Endothelial cell of umbilical vein (primary cell): ENCODE measurements around the gene SNX3. TPM values are rescaled to one million over a fixed set of nuclear protein-coding genes. Genes with fewer than 3 reads are reported as not detected.

ENCODE experiments used
- BruUV-seq: library from RNA; stranded (reverse); fragments of 400-500 nt; replicated peaks from 2 replicates; lab custom pipeline; 2021; lab: Mats Ljungman, UMichigan
- CTCF ChIA-PET: fragments of 300-600, 350-600 bp; sonication (Branson Sonifier 250); formaldehyde crosslinking; loops from one replicate; lab custom pipeline; 2021; ENCODE audit warnings: antibody characterized with exemption, inconsistent platforms; lab: Charles Lee
- POLR2A ChIA-PET: fragments of 300-600, 350-600 bp; sonication (Branson Sonifier 250); formaldehyde crosslinking; loops from one replicate; lab custom pipeline; 2021; ENCODE audit warnings: antibody characterized with exemption, inconsistent platforms; lab: Charles Lee
- DNase-seq: peaks from one replicate; pipeline ENCODE4 v3.0.0-alpha.2; 2011; ENCODE audit warnings: low read depth, low spot score
- FAIRE-seq: peaks from 2 replicates; lab custom pipeline; 2011; peaks lifted over from hg19 to GRCh38; lab: Jason Lieb, UNC
- H2AFZ ChIP-seq: 2 replicates; pipeline ENCODE4 v1.6.0; 2012; ENCODE audit warnings: low read depth, low read length, control low read depth, inconsistent platforms
- H3K27ac ChIP-seq: 2 replicates; pipeline ENCODE4 v1.5.1; 2011; ENCODE audit warnings: low read depth, mild to moderate bottlenecking, control low read depth, low read length, moderate library complexity; ENCODE audit not compliant: insufficient read depth
- H3K27me3 ChIP-seq, 2 experiments: 2 replicates each; pipeline versions ENCODE4 v1.6.0 to v1.6.1; 2011; ENCODE audit warnings: low read length in 2 of 2, mixed read lengths in 1 of 2; ENCODE audit not compliant: control insufficient read depth in 2 of 2, insufficient read depth in 2 of 2
- H3K36me3 ChIP-seq, 2 experiments: 2 replicates in 1 of 2; 3 replicates in 1 of 2; pipeline ENCODE4 v1.5.1; 2011; ENCODE audit warnings: low read length in 2 of 2, mild to moderate bottlenecking in 1 of 2, moderate library complexity in 1 of 2; ENCODE audit not compliant: control insufficient read depth in 2 of 2, insufficient read depth in 2 of 2; ENCODE audit errors: extremely low read depth in 1 of 2
- H3K4me1 ChIP-seq: 3 replicates; pipeline ENCODE4 v1.5.1; 2011; ENCODE audit warnings: mild to moderate bottlenecking, low read length; ENCODE audit not compliant: control insufficient read depth, insufficient read depth; ENCODE audit errors: extremely low read depth
- H3K4me2 ChIP-seq: 2 replicates; pipeline ENCODE4 v1.6.1; 2011; ENCODE audit warnings: low read length, control low read depth, mixed read lengths; ENCODE audit not compliant: insufficient read depth
- H3K4me3 ChIP-seq, 3 experiments: fragments of 200-600 bp in 1 of 3; sonication (generic), shearing (Covaris generic) in 1 of 3; replicated peaks in 1 of 3; 2 replicates each; pipeline ENCODE4 v1.5.1; 2011 to 2016; ENCODE audit warnings: control low read depth in 3 of 3, low read length in 3 of 3, mild to moderate bottlenecking in 2 of 3, inconsistent platforms in 1 of 3, low read depth in 1 of 3, moderate library complexity in 1 of 3; ENCODE audit not compliant: insufficient read depth in 1 of 3
- H3K79me2 ChIP-seq: 2 replicates; pipeline ENCODE4 v1.6.0; 2012; ENCODE audit warnings: low read length, inconsistent platforms; ENCODE audit not compliant: control insufficient read depth, insufficient read depth
- H3K9ac ChIP-seq: replicated peaks from 2 replicates; pipeline ENCODE3; 2011; ENCODE audit warnings: low read length, control low read depth; ENCODE audit not compliant: insufficient read depth; ENCODE audit errors: extremely low read depth
- H3K9me1 ChIP-seq: replicated peaks from 3 replicates; pipeline ENCODE4 v1.6.0; 2011; ENCODE audit warnings: mild to moderate bottlenecking, low read length; ENCODE audit not compliant: control insufficient read depth, insufficient read depth; ENCODE audit errors: extremely low read depth
- H3K9me3 ChIP-seq: replicated peaks from 2 replicates; pipeline ENCODE4 v1.5.1; 2012; ENCODE audit warnings: low read length, inconsistent platforms; ENCODE audit not compliant: control insufficient read depth, insufficient read depth
- H4K20me1 ChIP-seq: replicated peaks from 2 replicates; pipeline ENCODE3; 2011; ENCODE audit warnings: mild to moderate bottlenecking, low read length; ENCODE audit not compliant: control insufficient read depth, insufficient read depth; ENCODE audit errors: extremely low read depth
- EZH2 ChIP-seq: IDR thresholded peaks from 2 replicates; pipeline ENCODE4 v1.6.1; 2012; ENCODE audit warnings: borderline replicate concordance, low read depth, mild to moderate bottlenecking, moderate library complexity, low read length, inconsistent platforms; ENCODE audit not compliant: severe bottlenecking
- FOS ChIP-seq: IDR thresholded peaks from 2 replicates; pipeline ENCODE4 v1.6.1; 2011; ENCODE audit warnings: mild to moderate bottlenecking, low read length, moderate library complexity, borderline replicate concordance; ENCODE audit not compliant: insufficient read depth
- GATA2 ChIP-seq: IDR thresholded peaks from 2 replicates; pipeline ENCODE4 v1.7.0; 2011; ENCODE audit warnings: low read depth, mild to moderate bottlenecking, moderate library complexity, mixed read lengths, low read length; ENCODE audit not compliant: insufficient read length, insufficient read depth
- JUN ChIP-seq: IDR thresholded peaks from 2 replicates; pipeline ENCODE4 v1.6.1; 2011; ENCODE audit warnings: borderline replicate concordance, low read depth; ENCODE audit not compliant: insufficient read length, insufficient read depth
- MYC ChIP-seq: IDR thresholded peaks from one replicate; pipeline ENCODE4 v1.6.1; 2011; ENCODE audit warnings: mild to moderate bottlenecking, low read depth, low read length
- POLR2A ChIP-seq: IDR thresholded peaks from 2 replicates; pipeline ENCODE4 v1.6.1; 2012; ENCODE audit warnings: low read depth, mild to moderate bottlenecking, control low read depth, low read length
- POLR2AphosphoS5 ChIP-seq: IDR thresholded peaks from 2 replicates; pipeline ENCODE4 v1.6.1; 2012; ENCODE audit warnings: low read depth, mild to moderate bottlenecking, control low read depth, low read length, moderate library complexity; ENCODE audit not compliant: insufficient read depth
- dilution Hi-C: fragments of 300-500 bp; cut with MboI; formaldehyde crosslinking; loops from one replicate; pipeline ENCODE4 v1.15.0; 2019; ENCODE audit warnings: low sequenced_read_pairs; ENCODE audit not compliant: extremely low pct_ligation_motif_present
- intact Hi-C: fragments of 100-400 bp; cut with micrococcal nuclease; formaldehyde crosslinking; loops from one replicate; pipeline ENCODE4 v1.10.0; 2022
- polyA plus RNA-seq, 4 experiments: library from polyadenylated mRNA; depleted of rRNA in 3 of 4; stranded (reverse) in 3 of 4; unstranded in 1 of 4; fragments of >200 nt; gene quantifications; 2 replicates each; pipeline versions ENCODE4 v1.2.1 to v1.2.3, GENCODE V29; 2011 to 2012; ENCODE audit warnings: missing spikeins in 1 of 4
- total RNA-seq: library from RNA; stranded (reverse); gene quantifications from 2 replicates; pipeline ENCODE4 v1.2.3, GENCODE V29; 2021
- TF ChIP-seq, protein P1 (sequence below): IDR thresholded peaks from 2 replicates; pipeline ENCODE4 v1.6.1; 2011; ENCODE audit not compliant: insufficient read depth, insufficient read length
- TF ChIP-seq, protein P2 (sequence below), 2 donors: IDR thresholded peaks; 1 replicate in 1 of 2; 2 replicates in 1 of 2; pipeline ENCODE4 v1.5.1; 2011; ENCODE audit warnings: low read length in 2 of 2, mild to moderate bottlenecking in 2 of 2, moderate library complexity in 2 of 2, control low read depth in 1 of 2, inconsistent platforms in 1 of 2, low read depth in 1 of 2; ENCODE audit not compliant: insufficient read depth in 1 of 2; ENCODE audit errors: extremely low read depth in 1 of 2

The SNX3 gene
- total and polyA plus RNA-seq, 2 donors (not counting 3 experiments of a cell fraction or from before 2014, with no cell fraction given): 155 to 281 TPM

DNA sequence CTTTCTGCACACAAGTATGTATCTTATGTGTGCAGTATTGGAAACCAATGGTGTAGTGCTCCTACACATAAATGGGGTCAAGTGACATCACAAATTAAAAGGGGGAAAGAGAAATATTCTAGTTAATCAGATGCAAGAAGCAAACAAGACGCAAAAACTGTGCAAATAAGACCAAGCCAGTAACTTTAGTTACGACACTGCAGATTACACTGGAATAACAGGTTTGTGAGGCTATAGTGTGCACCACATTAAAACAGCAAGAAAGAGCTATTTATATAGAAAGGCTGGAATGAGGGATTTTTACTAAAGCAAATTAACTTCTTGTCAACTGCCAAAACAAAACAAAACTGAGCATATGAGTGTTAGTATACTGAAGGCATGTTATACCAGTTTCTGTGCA lies 49.2 kb downstream of the SNX3 start:
- BruUV-seq: TSS peak; percentile 70
- Histone ChIP-seq H3K9me1 (no peaks in the 10 kb centered on the region), H3K79me2 (peaks cover 6% of the 10 kb centered on the region), H4K20me1 (no peaks in the 10 kb centered on the region), H3K27me3 (no peaks in the 10 kb centered on the region), H3K36me3 (peaks cover 2 to 3% of the 10 kb centered on the region in 2 experiments), H3K27ac (no peak overlapping the region), H3K4me2 (no peak overlapping the region), H3K4me3 (no peak overlapping the region), H3K4me1 (no peaks in the 10 kb centered on the region), H2AFZ (no peak overlapping the region), H3K9ac (no peak overlapping the region), H3K9me3 (no peaks in the 10 kb centered on the region)
- TF ChIP-seq JUN: no peak
- TF ChIP-seq, protein P1, sequence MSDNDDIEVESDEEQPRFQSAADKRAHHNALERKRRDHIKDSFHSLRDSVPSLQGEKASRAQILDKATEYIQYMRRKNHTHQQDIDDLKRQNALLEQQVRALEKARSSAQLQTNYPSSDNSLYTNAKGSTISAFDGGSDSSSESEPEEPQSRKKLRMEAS: no peak
- no peak for TF ChIP-seq FOS
- TF ChIP-seq POLR2A: no peak
- no peak for TF ChIP-seq POLR2AphosphoS5
- TF ChIP-seq, protein P2, sequence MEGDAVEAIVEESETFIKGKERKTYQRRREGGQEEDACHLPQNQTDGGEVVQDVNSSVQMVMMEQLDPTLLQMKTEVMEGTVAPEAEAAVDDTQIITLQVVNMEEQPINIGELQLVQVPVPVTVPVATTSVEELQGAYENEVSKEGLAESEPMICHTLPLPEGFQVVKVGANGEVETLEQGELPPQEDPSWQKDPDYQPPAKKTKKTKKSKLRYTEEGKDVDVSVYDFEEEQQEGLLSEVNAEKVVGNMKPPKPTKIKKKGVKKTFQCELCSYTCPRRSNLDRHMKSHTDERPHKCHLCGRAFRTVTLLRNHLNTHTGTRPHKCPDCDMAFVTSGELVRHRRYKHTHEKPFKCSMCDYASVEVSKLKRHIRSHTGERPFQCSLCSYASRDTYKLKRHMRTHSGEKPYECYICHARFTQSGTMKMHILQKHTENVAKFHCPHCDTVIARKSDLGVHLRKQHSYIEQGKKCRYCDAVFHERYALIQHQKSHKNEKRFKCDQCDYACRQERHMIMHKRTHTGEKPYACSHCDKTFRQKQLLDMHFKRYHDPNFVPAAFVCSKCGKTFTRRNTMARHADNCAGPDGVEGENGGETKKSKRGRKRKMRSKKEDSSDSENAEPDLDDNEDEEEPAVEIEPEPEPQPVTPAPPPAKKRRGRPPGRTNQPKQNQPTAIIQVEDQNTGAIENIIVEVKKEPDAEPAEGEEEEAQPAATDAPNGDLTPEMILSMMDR (IDR thresholded peaks at IDR 0.05; ENCODE audit: extremely low read depth in 1 of 2, insufficient read depth in 1 of 2, low read depth in 1 of 2, low read length in 2 of 2): no peak
- TF ChIP-seq EZH2: no peak
- TF ChIP-seq GATA2: no peak
- TF ChIP-seq MYC: no peak
- intact Hi-C loops (no loop called here), dilution Hi-C loops (no loop called here)
- DNase-seq: no peak
- POLR2A ChIA-PET: interaction anchor here (0.6 kb wide), 2 partner anchors 68 to 596 kb away, joined by 3 to 7 read pairs; no protein-coding TSS in a partner anchor
- FAIRE-seq: peak; percentile 33
- CTCF ChIA-PET: interaction anchor here (0.7 to 1.8 kb wide), 3 partner anchors 12 to 280 kb away, joined by 3 to 6 read pairs (median 4); no protein-coding TSS in a partner anchor
